GM12878 (cell line): Measurements from ENCODE around the gene HBB.

Source experiments
- CTCF ChIP-seq, 3 experiments: IDR thresholded peaks in 2 of 3; conservative IDR thresholded peaks in 1 of 3; 2 replicates each; pipeline ENCODE4 v1.5.1; 2011; ENCODE audit warnings: low read depth in 3 of 3, low read length in 3 of 3, mild to moderate bottlenecking in 3 of 3, control low read depth in 2 of 3, moderate library complexity in 2 of 3, inconsistent platforms in 1 of 3, mixed read lengths in 1 of 3; ENCODE audit not compliant: control insufficient read depth in 2 of 3, insufficient read depth in 1 of 3; ENCODE audit errors: extremely low read depth in 1 of 3
- NR2C2 ChIP-seq: IDR thresholded peaks from 2 replicates; pipeline ENCODE4 v1.6.1; 2011; ENCODE audit warnings: borderline replicate concordance, low read depth; ENCODE audit not compliant: control insufficient read depth, insufficient read length
- POLR2A ChIP-seq: IDR thresholded peaks from 2 replicates; pipeline ENCODE4 v1.6.1; 2011; ENCODE audit warnings: low read depth, mild to moderate bottlenecking, low read length
- POLR2AphosphoS5 ChIP-seq: IDR thresholded peaks from 2 replicates; pipeline ENCODE4 v1.6.1; 2011; ENCODE audit warnings: mild to moderate bottlenecking, low read length, inconsistent platforms
- SIN3A ChIP-seq: IDR thresholded peaks from 2 replicates; pipeline ENCODE4 v1.6.1; 2012; ENCODE audit warnings: low read depth, low read length, improper control_type of control experiment
- SREBF1 ChIP-seq: IDR thresholded peaks from 2 replicates; pipeline ENCODE4 v1.6.1; 2012; ENCODE audit warnings: mild to moderate bottlenecking, low read length

GRCh38 chr11:5242208-5242607 is 15.3 kb upstream of the HBB start:
- TF ChIP-seq NR2C2 (no peak), POLR2AphosphoS5 (no peak), POLR2A (no peak), CTCF (IDR thresholded peaks at IDR 0.05 in 2 of 3, conservative IDR thresholded peaks at IDR 0.05 in 1 of 3; ENCODE audit: control insufficient read depth in 2 of 3, extremely low read depth in 1 of 3, insufficient read depth in 1 of 3, low read depth in 3 of 3, low read length in 3 of 3) (no peak), SREBF1 (no peak), SIN3A (no peak)
